Midbrain (tissue), 1 donor: ENCODE data around the gene TUBB2B.

ENCODE experiments used
- DNase-seq: peaks from one replicate; lab custom pipeline; 2025; lab: John Stamatoyannopoulos, UW

Gene TUBB2B

DNA sequence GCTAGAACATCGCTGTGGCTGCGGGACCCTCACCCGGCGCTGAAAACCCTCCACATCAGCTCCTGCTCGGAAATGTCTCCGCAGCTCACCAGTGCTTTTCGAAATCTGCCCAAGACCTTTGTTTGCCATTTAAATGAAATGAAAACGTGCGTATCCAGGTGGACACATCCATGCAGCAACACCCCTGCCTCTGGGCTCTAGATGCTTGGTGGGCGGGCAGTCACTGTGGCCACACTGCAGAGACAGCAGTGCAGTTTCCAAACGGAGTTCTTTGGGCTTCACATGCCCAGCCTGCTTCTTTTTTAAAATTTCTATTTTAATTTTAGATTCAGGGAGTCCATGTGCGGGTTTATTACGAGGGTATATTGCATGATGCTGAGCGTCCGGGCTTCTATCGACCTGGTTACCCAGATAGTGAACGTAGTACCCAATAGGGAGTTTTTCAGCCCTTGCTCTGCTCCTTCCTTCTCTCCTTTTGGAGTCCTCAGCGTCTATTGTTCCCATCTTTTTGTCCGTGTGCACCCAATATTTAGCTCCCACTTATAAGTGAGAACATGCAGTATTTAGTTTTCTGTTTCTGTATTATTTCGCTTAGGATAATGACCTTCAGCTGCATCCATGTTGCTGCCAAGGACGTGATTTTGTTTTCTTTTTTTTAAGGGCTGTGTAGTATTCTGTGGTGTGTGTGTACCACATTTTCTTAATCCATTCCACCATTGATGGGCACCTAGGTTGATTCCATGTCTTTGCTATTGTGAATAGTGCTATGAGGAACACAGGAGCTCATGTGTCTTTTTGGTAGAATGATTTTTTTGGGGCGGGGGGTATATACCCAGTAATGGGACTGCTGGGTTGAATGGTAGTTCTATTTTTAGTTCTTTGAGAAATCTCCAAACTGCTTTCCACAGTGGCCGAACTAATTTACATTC lies 4.8 kb upstream of the TUBB2B start:
- peak; percentile 66 for DNase-seq

DNA sequence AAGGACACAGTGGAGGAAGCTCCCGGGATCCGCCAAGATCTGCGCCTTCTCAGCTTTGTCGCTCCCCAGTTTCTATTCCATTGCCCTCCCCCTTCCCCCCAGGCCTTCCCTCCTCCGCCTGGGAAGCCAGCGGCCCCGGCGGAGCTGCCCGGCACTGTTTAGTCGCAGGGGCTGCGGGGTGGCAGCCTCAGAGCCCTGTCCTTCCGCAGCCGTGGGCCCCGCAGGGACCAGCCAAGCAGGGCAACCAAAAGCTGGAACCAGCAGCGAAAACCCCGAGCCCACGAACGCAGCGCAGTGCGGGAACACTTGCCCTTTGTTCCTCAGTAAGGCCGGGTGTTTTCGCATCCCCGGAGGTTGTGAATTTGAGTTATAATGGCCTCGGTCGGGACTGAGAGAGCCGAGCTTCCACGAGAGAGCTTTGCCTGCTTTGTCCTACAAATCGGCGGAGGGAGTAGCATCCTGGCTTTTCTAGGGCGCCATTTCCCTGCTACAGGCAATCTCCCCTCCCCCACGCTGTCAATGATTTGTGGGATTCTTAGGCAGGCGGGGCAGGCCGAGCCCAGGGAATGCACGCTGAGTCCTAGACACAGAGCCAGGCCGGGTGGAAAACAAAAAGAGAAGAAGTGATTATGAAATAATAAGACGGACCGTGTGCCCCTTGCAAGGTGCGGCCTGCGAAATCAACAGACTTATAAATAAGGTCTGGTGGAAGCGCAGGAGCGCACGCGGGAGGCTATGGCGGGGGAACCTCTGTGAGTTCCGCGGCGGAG lies 4.0 kb upstream of the TUBB2B start:
- peak; percentile 76 for DNase-seq

DNA sequence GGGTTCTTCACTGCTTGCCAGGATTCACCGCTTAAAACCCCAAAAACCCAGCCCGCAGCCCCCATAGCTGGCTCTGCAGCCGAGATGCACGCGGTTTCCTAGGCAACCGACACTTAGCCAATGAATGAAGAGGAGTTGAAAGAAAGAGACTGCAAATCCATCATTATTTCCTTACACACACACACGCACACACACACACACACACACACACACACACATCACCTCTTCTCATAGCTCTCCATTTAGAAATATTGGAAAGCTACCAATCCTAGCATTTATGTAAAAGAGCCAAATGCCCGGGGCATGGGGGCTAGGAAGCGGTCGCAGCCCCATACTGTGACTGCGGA lies 3.4 kb upstream of the TUBB2B start:
- peak; percentile 61 for DNase-seq

DNA sequence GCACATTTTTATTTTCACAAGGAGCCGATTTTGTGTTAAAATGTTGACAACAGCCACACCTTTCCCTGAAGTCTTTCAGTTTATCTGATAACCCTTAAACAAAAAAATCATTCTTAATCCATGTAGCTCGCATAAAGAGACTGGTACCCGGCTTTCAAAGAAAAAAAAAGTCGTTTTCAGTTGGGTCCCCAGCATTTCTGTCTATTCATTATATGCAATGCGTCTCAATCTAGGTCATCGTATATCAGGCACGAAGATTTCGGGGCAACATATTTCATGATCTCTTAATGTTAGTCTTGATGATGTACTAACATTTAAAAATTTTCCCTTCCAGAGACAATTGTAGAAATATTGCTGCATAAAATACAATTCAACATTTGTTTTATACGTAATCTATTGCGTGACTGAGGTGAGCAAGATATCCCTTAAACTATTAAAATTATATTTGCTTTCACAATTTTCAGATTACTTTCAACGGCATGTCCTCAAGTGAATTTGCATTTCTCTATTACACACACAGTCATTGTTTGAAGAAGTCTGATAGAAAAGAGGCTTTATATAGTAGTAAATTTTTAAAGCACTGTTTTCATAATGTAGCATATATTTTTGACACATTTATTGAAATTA lies 2.9 kb upstream of the TUBB2B start:
- DNase-seq = peak; percentile 61

DNA sequence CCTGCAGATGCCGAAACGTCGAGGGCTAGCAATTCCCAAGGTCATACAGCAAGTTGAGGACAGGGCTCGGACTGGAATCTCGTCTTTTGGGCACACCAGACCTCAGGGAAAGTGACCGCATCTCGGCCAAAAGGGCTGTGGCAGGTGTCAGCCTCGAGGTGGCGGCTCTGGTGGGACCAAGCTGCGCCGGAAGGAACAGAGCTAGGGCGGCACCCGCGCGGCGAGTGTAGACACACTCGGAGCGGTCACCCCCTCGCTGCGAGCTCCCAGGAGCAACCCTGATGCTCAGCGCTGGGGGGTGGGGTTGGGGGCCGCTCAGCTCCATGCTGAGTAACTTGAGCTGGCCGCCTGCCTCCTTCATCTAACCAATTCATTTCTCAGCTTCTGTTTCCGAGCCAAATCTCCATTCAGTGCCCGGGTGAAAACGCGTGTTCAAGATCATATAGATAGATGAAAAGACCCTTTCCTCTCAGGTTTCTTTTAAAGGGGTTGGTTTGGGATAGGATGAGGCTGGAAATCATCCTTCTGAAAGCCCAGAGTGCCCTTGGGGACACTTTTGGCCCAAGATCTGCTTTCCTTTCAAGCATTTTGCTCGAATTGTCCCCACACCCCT lies 2.2 kb upstream of the TUBB2B start:
- peak; percentile 58 for DNase-seq

DNA sequence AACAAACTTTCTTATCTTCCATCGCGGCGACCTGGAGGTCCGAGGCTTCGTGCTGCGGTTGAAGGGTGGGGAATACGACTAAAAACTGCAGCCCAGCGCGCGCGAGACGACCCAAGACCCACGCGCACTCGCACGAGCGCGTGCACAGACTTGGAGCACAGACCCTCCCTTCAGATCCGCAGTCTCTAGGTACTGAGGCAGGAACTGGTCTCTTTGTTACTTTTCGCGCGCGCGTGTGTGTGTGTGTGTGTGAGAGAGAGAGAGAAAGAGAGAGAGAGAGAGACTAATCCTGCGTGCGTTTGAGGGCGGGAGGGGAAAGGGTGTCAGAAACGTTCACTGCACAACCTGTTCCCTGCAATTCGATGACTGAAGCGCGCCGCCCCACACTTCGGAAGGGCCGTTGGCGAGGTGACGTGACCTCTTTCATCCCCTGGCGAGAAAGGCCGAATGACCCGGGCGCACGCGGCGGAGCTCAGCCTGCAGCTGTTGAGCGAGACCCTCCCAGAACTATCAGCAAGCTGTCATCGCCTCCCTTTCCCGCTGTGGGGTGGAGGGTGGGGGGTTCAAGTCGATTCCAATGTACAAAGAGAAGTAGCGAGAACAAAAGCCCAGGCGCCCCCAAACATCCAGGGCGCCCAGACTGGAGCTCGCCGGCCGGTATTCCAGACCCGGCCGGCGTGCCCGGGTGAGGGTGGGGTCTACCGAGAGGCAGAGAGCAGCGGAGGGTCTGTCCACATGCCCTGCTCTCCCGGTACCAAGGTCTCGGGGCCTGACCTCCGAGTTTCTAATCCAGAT lies 1.5 kb upstream of the TUBB2B start:
- no peak for DNase-seq

DNA sequence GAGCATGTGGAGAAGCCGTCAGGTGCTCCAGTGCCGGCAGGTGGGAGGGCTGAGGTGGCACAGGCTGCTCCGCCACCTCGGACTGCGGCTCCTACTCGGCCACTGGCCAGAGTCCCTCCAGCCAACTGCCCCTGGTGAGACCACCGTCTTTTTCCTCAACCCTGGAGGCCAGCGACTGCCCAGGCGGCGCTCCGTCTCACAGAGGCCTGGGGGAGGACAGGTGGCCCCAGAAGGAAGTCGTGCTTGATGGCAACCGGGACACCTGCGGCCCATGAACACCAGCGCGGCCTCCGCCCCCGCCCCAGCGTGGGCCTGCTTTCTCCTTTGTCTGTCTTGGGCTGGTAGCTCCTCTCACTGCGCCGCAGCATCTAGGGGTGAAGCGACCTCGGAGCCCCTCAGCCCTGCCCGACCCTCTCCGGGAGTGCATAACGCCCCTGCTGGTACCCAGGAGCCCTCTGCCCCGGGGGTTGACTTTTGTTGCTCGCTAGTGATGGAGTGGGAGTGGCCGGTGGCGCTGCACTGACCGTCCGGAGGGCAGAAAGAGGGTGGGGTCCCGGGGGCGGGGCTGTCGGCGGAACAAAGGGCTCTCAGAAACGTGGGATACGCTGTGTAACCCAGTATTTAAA lies 706 bp upstream of the TUBB2B start:
- no peak for DNase-seq

DNA sequence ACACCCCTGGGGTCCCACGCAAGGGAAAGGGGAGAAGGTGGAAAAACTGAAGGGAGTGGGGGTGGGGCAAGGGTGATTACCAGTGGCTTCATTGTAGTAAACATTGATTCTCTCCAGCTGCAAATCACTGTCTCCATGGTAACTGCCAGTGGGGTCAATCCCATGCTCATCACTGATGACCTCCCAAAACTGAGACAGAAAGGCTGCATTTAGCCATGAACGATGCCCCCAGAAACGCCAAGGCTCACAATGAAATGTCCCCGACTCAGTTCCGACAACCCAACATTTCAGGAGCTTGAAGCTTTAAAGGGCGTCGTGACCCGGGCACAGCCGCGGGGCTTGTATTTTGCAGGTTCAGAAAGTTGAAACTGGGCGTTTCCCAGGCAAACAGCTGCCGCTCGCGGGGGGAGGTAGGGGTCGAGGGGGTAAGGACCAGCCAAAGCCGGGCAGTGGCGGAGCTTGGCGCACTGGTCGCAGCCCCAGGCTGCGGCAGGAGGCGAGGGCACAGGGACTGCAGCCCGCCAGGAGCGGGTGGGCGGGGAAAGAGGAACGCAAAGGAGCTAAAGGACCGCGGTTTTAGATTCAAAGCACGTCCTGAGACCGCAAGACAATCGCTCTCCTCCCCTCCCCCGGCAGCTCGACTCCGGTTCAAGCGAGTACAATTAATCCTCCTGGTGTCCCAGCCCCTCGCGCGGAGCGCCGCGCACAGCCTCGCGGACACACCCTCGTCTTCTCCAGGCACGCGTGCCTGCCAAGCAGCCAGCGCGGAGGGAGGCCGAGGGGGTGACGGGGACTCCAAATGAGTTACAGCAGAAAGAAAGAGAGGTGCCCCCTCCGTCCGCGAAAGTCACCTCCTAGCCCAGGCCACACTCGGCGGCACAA lies 731 bp downstream of the TUBB2B start:
- DNase-seq = peak; percentile 66

DNA sequence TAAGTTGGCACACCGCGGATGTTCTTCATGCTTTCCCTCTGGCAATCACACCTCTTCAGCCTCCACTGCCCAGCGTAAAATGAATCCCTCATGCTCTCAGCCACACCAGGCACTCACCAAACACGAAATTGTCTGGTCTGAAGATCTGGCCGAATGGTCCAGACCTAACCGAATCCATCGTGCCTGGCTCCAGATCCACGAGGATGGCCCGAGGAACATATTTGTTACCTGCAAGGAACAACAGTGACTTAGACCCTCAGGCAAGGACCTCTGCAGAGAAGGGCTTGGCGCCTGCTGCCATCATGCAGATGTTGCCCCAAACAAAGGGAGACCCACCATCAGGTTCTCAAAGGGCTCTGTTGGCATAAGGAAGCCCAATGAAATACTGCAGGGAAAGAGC lies 1.4 kb downstream of the TUBB2B start:
- DNase-seq = no peak

DNA sequence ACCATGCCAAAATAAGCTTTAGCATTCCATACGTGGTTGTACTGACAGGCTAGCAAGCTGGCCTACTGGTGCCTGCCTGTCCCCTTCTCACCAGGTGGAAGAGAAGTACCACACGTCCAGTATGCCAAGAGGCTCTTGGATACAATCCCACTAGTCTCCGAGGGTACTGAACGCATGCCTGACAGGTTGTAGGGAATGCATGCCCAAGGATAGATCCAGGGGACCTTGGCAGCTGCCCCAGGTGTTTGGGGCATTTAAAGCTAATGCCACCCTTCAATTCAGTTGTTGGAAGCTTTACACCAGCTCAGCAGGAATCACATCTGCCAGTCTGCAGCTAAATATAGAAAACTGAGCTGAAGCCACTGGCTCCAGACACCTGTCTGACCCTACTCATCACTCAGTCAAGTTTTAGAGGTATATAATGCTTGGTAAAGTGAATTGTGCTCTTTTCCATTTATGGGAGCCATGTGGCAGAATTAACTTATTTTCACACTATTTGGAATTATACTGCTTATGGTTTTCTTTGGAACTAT lies 4.9 kb downstream of the TUBB2B start:
- DNase-seq = no peak

DNA sequence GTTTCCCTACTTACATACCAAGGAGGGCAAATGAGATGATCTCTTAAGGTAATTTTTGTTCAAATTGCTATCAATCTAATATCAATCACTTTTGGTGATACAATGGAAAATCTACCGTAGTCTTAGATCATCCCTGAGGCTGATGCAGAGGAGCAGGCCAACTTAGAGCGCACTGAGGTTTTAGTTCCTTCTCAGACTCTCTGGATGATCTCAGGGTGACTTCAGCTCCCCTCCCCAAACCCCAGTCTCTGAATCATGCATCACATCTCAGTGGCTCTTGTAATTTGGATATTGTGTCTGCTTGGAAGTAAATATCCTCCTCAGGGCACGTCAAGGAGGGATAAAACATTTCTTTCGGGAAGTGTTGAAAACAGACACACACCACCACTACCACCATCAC lies 5.9 kb downstream of the TUBB2B start:
- DNase-seq = no peak

DNA sequence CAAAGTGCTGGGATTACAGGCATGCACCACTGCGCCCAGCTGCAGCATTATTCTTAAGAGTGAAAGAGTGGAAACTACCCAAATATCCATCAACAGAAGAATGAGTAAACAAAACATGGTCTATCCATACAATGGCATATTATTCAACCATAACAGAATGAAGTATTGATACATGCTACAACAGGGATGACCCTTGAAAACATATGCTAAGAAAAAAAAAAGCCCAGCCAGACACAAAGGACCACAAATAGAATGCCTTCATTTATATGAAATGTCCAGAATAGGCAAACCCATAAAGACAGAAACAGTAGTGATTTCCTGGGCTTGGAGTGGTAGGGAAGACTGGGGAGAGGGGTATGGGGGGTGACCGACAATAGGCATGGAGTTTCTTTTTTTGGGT lies 7.1 kb downstream of the TUBB2B start:
- no peak for DNase-seq

DNA sequence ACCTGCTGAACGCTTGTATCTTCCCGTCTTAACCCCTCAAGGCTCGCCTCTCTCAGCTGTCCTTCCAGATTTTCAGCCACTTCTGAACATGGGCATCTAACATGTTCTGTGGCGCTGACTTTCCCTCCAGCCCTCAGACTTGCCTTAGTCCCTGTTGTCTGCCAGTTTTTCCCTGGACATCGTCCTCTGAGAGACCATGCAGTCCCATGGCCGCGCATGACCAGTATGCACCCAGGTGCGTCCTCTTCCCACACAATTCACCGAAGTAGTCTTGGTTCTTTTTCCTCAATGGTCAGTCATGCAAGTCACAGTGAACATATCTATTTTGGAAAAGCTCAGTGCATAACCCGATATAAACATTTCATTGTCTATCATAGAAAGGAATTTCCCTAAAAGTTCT lies 9.2 kb downstream of the TUBB2B start:
- DNase-seq = no peak

DNA sequence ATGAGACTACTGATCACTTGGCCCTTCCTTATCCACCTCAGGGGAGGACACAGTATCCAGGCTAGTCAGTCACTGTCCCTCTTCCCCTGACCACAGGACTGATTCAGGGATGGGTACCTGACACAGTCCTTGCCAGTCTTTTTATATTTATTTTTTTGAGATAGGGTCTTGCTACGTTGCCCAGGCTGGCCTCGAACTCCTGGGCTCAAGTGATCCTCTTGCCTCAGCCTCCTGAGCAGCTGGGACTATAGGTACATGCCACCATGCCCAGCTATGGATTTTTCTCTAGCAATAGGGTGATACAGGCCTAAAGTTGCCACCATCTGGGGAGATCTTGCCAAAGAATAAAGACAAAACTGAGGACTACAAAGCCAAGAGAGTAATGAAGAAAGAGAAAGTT lies 10.2 kb downstream of the TUBB2B start:
- DNase-seq = no peak

DNA sequence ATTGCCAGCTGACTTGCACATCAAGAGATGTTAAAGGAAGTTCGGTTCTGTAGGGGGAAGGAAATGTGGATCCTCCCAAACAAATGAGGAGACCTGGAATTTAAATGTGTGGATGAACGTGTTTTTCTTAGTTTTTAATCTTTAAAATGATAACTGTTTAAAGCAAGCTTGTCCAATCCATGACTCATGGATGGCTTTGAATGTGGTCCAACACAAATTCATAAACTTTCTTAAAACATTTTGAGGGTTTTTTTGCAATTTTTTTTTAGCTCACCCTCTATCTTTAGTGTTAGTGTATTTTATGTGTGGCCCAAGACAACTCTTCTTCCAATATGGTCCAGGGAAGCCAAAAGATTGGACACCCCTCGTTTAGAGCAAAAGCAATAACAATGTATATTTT lies 12.6 kb downstream of the TUBB2B start:
- DNase-seq = no peak

DNA sequence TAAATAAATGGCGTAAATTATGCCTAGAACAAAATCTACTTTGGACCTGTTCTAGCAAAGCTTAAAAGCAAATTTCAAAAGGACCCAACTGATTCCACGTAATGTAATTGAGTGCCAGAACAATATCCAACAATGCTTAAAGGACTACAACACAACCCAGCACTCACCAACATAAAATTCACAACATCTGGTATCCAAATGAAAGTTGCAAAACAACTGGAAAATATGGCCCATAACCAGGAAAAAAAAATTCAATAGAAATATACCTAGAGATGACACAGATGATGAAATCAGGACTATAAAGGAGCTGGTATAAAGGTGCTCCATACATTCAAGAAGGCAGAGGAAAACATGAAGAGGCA lies 14.1 kb downstream of the TUBB2B start:
- DNase-seq = no peak

DNA sequence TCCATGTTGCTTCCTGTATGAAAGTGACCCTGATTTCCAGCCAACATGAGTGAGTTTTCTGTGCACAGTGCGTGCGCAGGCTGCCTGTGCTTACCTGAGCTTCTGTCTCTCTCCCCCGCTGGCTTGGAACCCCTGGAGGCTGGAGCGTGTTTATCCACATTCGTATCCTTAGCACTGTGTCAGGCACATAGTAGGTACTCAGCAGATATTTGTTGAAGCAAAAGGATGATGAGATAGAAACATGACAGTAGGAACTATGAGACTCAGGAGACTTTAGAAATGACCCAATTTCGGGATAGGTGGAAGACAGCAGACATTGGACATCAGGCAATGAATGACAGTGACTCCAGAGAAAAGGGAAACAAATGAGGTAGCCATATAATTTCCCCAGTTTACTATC lies 15.2 kb downstream of the TUBB2B start:
- no peak for DNase-seq

DNA sequence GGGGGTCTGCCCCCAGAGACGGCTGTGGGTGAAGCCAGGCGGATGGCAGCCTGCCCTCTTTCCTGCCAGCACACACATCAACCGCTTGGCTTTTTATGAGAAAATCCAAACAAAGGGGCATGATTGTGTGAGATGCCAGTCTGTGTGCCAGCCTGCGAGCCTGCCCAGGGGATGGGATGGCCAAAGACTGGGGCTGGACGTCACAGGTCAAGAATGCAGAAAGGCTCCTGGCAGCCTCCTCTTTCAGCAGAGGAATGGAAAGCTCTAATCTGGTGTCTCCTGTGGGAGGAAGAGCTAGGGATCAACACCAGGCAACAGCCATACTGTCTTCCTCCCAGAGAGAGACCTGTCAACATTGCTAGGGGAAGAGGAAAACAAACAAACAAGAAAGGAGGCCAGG lies 15.8 kb downstream of the TUBB2B start:
- peak; percentile 87 for DNase-seq

DNA sequence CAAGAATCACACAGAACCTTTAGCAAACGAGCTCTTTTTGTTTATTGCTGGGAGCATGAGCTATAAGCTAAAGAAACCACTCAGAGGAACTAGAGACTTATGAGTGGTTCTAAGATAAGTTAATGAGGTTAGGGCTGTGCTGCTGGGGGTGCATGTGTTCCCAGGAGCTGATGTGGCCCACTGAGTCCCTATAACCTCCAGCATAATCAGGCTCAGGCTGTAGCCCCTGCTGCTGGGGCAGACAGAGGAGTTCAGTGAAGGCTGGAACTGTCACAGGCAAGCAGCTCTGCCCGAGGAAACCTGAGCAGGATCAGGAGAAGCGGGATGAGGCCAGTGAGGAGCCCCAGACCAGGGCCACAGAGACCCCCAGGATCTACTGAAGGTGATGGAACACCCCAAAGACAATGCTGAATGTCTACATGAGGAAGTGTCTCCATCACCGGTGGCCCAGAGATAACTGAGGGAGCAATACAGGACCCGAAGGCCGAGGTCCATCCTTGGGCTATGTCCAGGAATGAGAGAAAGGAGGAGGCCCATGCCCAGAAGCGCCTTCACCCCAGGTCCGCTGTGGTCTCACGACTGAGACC lies 17.3 kb downstream of the TUBB2B start:
- no peak for DNase-seq
